Endothelial cell of umbilical vein (primary cell): Measurements from ENCODE around the gene RPL39L.

Experiments used
- GATA2 ChIP-seq: IDR thresholded peaks from 2 replicates; pipeline ENCODE4 v1.7.0; 2011; ENCODE audit warnings: low read depth, mild to moderate bottlenecking, moderate library complexity, mixed read lengths, low read length; ENCODE audit not compliant: insufficient read length, insufficient read depth
- POLR2A ChIP-seq: IDR thresholded peaks from 2 replicates; pipeline ENCODE4 v1.6.1; 2012; ENCODE audit warnings: low read depth, mild to moderate bottlenecking, control low read depth, low read length
- TF ChIP-seq, protein P1 (sequence below), 2 donors: IDR thresholded peaks; 1 replicate in 1 of 2; 2 replicates in 1 of 2; pipeline ENCODE4 v1.5.1; 2011; ENCODE audit warnings: low read length in 2 of 2, mild to moderate bottlenecking in 2 of 2, moderate library complexity in 2 of 2, control low read depth in 1 of 2, inconsistent platforms in 1 of 2, low read depth in 1 of 2; ENCODE audit not compliant: insufficient read depth in 1 of 2; ENCODE audit errors: extremely low read depth in 1 of 2

DNA sequence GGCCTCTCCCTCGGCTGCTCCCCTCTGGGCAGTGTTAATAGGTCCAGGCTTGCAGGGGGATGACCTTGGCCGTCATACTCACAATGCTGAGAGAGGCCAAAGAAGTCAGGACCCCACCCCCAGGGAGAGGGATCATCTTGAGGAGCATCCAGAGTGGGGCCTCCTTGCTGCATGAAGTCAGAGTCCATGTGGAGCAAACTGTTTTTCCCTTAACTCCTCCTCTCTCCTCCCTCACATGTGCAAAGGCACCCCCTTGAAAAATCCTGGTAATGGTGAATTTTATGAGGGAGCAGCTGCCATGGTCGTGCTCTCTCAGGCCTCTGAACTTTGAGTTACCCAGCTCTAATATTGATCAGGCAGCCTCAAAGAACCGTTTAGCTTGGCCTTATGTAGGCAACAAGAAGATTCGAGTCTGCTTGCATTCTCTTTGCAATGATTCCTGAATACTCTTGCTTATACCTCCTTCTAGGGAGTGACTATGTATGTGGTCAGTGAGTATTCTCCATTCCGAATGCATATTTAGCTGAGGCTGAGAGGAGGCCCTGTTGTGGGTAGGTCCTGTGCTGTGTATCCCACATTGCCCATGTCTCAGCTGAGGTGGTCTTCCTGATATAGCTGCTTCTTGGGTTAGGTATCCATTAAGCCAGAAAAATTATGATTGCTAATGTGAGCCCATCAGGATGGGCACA, 23.1 kb upstream of the RPL39L start:
- TF ChIP-seq, protein P1, sequence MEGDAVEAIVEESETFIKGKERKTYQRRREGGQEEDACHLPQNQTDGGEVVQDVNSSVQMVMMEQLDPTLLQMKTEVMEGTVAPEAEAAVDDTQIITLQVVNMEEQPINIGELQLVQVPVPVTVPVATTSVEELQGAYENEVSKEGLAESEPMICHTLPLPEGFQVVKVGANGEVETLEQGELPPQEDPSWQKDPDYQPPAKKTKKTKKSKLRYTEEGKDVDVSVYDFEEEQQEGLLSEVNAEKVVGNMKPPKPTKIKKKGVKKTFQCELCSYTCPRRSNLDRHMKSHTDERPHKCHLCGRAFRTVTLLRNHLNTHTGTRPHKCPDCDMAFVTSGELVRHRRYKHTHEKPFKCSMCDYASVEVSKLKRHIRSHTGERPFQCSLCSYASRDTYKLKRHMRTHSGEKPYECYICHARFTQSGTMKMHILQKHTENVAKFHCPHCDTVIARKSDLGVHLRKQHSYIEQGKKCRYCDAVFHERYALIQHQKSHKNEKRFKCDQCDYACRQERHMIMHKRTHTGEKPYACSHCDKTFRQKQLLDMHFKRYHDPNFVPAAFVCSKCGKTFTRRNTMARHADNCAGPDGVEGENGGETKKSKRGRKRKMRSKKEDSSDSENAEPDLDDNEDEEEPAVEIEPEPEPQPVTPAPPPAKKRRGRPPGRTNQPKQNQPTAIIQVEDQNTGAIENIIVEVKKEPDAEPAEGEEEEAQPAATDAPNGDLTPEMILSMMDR (IDR thresholded peaks at IDR 0.05; ENCODE audit: extremely low read depth in 1 of 2, insufficient read depth in 1 of 2, low read depth in 1 of 2, low read length in 2 of 2), result no peak
- TF ChIP-seq POLR2A (no peak), GATA2 (no peak)
